Spinal cord (tissue), 10 donors: Measurements from ENCODE around the gene VSIG4. TPM values are rescaled to one million over a fixed set of nuclear protein-coding genes. Genes with fewer than 3 reads are reported as not detected.

Experiments
- DNase-seq, 6 donors: peaks; one replicate each; pipeline versions ENCODE4 v3.0.0 to v3.0.0-alpha.2; 2013 to 2015; ENCODE audit warnings: low spot score in 6 of 6, low read depth in 4 of 6
- H3K27ac ChIP-seq: one replicate; pipeline ENCODE4 v1.5.1; 2013; ENCODE audit warnings: low read depth, low read length, control low read depth
- H3K27me3 ChIP-seq: one replicate; pipeline ENCODE4 v1.6.1; 2013; ENCODE audit warnings: low read length; ENCODE audit not compliant: control insufficient read depth, insufficient read depth
- H3K36me3 ChIP-seq: one replicate; pipeline ENCODE4 v1.6.1; 2013; ENCODE audit warnings: low read length; ENCODE audit not compliant: control insufficient read depth, insufficient read depth
- H3K4me1 ChIP-seq: one replicate; pipeline ENCODE4 v1.6.1; 2013; ENCODE audit warnings: low read length; ENCODE audit not compliant: control insufficient read depth, insufficient read depth
- H3K4me3 ChIP-seq: one replicate; pipeline ENCODE4 v1.5.1; 2013; ENCODE audit warnings: low read depth, low read length, control low read depth
- H3K9me3 ChIP-seq: one replicate; pipeline ENCODE4 v1.6.1; 2013; ENCODE audit warnings: low read length; ENCODE audit not compliant: control insufficient read depth, insufficient read depth
- WGBS: methylation state at CpG from one replicate; pipeline ENCODE4 v1.1.5; 2013; ENCODE audit warnings: missing lambda C conversion rate; ENCODE audit not compliant: insufficient coverage; 5-methylcytosine and 5-hydroxymethylcytosine counted together
- polyA plus RNA-seq, 2 donors: library from polyadenylated mRNA; unstranded; fragments of 120-200 nt; gene quantifications; one replicate each; pipeline ENCODE4 v1.2.1, GENCODE V29; 2013; ENCODE audit not compliant: insufficient read length in 2 of 2
- total RNA-seq, 2 donors: library from RNA; depleted of rRNA in 1 of 2; stranded (reverse); fragments of 120-200 nt in 1 of 2; fragments of >200 nt in 1 of 2; gene quantifications; one replicate each; pipeline versions ENCODE4 v1.2.3 to v1.2.4, GENCODE V29; 2013 to 2014
- donor health status: healthy.

Gene VSIG4
- total and polyA plus RNA-seq, 4 donors = 16.8 to 29.8 (median 25.4) TPM

- H3K4me1 ChIP-seq = no peaks in the 10 kb centered on the region
- H3K4me3 ChIP-seq = no peak overlapping the region
- H3K27ac ChIP-seq = no peak overlapping the region
- H3K36me3 ChIP-seq = no peaks in the 10 kb centered on the region
- DNase-seq = no peak
- no CpG with 5 or more reads among the region's 1 CpG for WGBS
- no peaks in the 10 kb centered on the region for H3K9me3 ChIP-seq
- no peaks in the 10 kb centered on the region for H3K27me3 ChIP-seq
Measured at GRCh38 chrX:66050140-66050569, 10.3 kb upstream of the VSIG4 start.

- no peaks in the 10 kb centered on the region for H3K9me3 ChIP-seq
- no peaks in the 10 kb centered on the region for H3K27me3 ChIP-seq
- WGBS = no CpG with 5 or more reads among the region's 2 CpGs
- no peaks in the 10 kb centered on the region for H3K36me3 ChIP-seq
- no peak overlapping the region for H3K27ac ChIP-seq
- no peak for DNase-seq
- H3K4me1 ChIP-seq = no peaks in the 10 kb centered on the region
- no peak overlapping the region for H3K4me3 ChIP-seq
Measured at GRCh38 chrX:66049056-66049455, 9.2 kb upstream of the VSIG4 start.

GRCh38 chrX:66046612-66047235, 6.8 kb upstream of the VSIG4 start:
- Histone ChIP-seq H3K4me1 (no peaks in the 10 kb centered on the region), H3K27me3 (no peaks in the 10 kb centered on the region), H3K9me3 (no peaks in the 10 kb centered on the region), H3K36me3 (no peaks in the 10 kb centered on the region), H3K4me3 (no peak overlapping the region), H3K27ac (no peak overlapping the region)
- no CpG with 5 or more reads among the region's 2 CpGs for WGBS
- DNase-seq = no peak

- no peaks in the 10 kb centered on the region for H3K36me3 ChIP-seq
- H3K4me1 ChIP-seq = no peaks in the 10 kb centered on the region
- no peaks in the 10 kb centered on the region for H3K9me3 ChIP-seq
- no peak for DNase-seq
- no peaks in the 10 kb centered on the region for H3K27me3 ChIP-seq
- no peak overlapping the region for H3K4me3 ChIP-seq
- H3K27ac ChIP-seq = no peak overlapping the region
Measured at GRCh38 chrX:66045894-66046293, 6.0 kb upstream of the VSIG4 start.

- whole genome bisulfite sequencing = 76% methylated on average over 3 of the region's 3 CpGs
- no peaks in the 10 kb centered on the region for H3K4me1 ChIP-seq
- H3K36me3 ChIP-seq = no peaks in the 10 kb centered on the region
- H3K9me3 ChIP-seq = no peaks in the 10 kb centered on the region
- H3K27ac ChIP-seq = no peak overlapping the region
- DNase-seq = no peak
- H3K27me3 ChIP-seq = no peaks in the 10 kb centered on the region
- H3K4me3 ChIP-seq = no peak overlapping the region
Measured at GRCh38 chrX:66043584-66043983, 3.7 kb upstream of the VSIG4 start.

- H3K4me1 ChIP-seq = no peaks in the 10 kb centered on the region
- no peak overlapping the region for H3K4me3 ChIP-seq
- no peaks in the 10 kb centered on the region for H3K27me3 ChIP-seq
- H3K36me3 ChIP-seq = no peaks in the 10 kb centered on the region
- H3K27ac ChIP-seq = no peak overlapping the region
- no peaks in the 10 kb centered on the region for H3K9me3 ChIP-seq
- 40% methylated on average over 2 of the region's 3 CpGs for WGBS
- DNase-seq = no peak
Measured at GRCh38 chrX:66042307-66043077, 2.6 kb upstream of the VSIG4 start.

GRCh38 chrX:66038115-66038514, 1.8 kb downstream of the VSIG4 start:
- H3K27me3 ChIP-seq = no peaks in the 10 kb centered on the region
- no peak for DNase-seq
- no peaks in the 10 kb centered on the region for H3K9me3 ChIP-seq
- no peak overlapping the region for H3K4me3 ChIP-seq
- no peak overlapping the region for H3K27ac ChIP-seq
- WGBS = no CpG with 5 or more reads among the region's 1 CpG
- no peaks in the 10 kb centered on the region for H3K4me1 ChIP-seq
- H3K36me3 ChIP-seq = no peaks in the 10 kb centered on the region

- no peak overlapping the region for H3K27ac ChIP-seq
- DNase-seq = no peak
- H3K36me3 ChIP-seq = no peaks in the 10 kb centered on the region
- no CpG with 5 or more reads among the region's 1 CpG for WGBS
- no peak overlapping the region for H3K4me3 ChIP-seq
- no peaks in the 10 kb centered on the region for H3K4me1 ChIP-seq
- no peaks in the 10 kb centered on the region for H3K27me3 ChIP-seq
- no peaks in the 10 kb centered on the region for H3K9me3 ChIP-seq
Measured at GRCh38 chrX:66036231-66036630, 3.6 kb downstream of the VSIG4 start.

GRCh38 chrX:66035667-66036066, 4.2 kb downstream of the VSIG4 start:
- Histone ChIP-seq H3K9me3 (no peaks in the 10 kb centered on the region), H3K36me3 (no peaks in the 10 kb centered on the region), H3K4me3 (no peak overlapping the region), H3K27ac (no peak overlapping the region), H3K4me1 (no peaks in the 10 kb centered on the region), H3K27me3 (no peaks in the 10 kb centered on the region)
- no peak for DNase-seq
